Erythroblast (primary cell): Measurements from ENCODE around the gene GGA2.
"Not testable (repeated sequence)": the region's sequence is repeated elsewhere in the genome, so short reads cannot be mapped to it uniquely, and the experiment has no call there.

Experiments used
- DNase-seq, 2 experiments: peaks; one replicate each; lab custom pipeline; 2025; lab: John Stamatoyannopoulos, UW
- GATA1 ChIP-seq: IDR thresholded peaks from 2 replicates; pipeline ENCODE4 v1.6.1; 2011; ENCODE audit warnings: low read depth, mild to moderate bottlenecking, control low read depth, low read length, moderate library complexity
- POLR2A ChIP-seq: IDR thresholded peaks from 2 replicates; pipeline ENCODE4 v1.6.1; 2011; ENCODE audit warnings: mild to moderate bottlenecking, low read length

GGA2 gene

GRCh38 chr16:23485841-23486240, 24.5 kb downstream of the GGA2 start:
- DNase-seq, result no peak
- no peak for TF ChIP-seq GATA1
- TF ChIP-seq POLR2A, result no peak

- no peak for DNase-seq
- TF ChIP-seq GATA1, result no peak
- no peak for TF ChIP-seq POLR2A
Observed at GRCh38 chr16:23485257-23485614, 25.1 kb downstream of the GGA2 start.

GRCh38 chr16:23484510-23485256, 25.6 kb downstream of the GGA2 start:
- no peak for TF ChIP-seq POLR2A
- no peak for TF ChIP-seq GATA1
- no peak for DNase-seq

DNA sequence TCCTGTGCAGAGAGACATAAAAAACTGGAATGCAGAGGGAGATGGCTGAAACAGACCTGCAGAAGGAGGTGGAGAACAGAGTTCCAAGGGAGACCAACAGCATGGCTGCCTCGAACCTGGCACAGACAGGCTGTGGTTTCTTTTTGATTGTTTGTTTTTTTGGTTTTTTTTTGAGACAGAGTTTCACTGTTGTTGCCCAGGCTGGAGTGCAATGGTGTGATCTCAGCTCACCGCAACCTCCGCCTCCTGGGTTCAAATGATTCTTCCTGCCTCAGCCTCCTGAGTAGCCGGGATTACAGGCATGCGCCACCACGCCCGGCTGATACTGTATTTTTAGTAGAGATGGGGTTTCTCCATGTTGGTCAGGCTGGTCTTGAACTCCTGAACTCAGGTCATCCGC, 26.8 kb downstream of the GGA2 start:
- DNase-seq, result not testable (repeated sequence)

GRCh38 chr16:23482778-23483177, 27.5 kb downstream of the GGA2 start:
- no peak for DNase-seq
- TF ChIP-seq POLR2A (no peak), GATA1 (no peak)

DNA sequence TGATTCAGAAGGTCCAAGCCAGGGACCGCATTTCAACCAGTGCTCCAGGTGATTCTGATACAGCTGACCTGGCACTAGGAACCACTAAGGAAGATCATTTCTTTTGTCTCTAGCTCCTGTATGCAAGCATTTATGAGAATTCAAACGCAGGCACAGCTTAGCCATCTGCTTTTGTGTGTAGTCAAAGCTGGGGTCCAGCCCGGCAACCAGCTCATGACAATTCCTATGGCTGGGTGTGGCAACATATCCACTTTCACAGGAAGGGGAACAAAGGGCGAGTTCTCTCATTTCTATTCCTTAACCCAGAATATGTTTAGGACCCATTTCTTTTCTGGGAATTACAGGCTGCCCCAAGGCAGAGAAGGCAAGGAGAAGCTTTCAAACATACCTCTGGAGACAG, 30.0 kb downstream of the GGA2 start:
- TF ChIP-seq GATA1 (no peak), POLR2A (no peak)
- no peak for DNase-seq

DNA sequence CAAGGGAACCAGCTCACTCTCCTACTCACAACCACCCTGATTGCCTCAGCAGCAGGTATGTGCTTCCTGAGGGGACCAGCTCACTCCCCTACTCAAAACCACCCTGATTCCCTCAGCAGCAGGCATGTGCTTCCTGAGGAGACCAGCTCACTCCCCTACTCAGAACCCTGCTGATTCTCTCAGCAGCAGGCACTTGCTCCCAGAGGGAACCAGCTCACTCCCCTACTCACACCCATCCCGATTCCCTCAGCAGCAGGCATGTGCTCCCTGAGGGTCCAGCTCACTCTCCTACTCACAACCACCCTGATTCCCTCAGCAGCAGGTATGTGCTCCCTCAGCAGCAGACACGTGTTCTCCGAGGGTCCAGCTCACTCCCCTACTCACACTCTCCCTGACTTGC, 31.2 kb downstream of the GGA2 start:
- no peak for TF ChIP-seq POLR2A
- TF ChIP-seq GATA1, result no peak
- no peak for DNase-seq

DNA sequence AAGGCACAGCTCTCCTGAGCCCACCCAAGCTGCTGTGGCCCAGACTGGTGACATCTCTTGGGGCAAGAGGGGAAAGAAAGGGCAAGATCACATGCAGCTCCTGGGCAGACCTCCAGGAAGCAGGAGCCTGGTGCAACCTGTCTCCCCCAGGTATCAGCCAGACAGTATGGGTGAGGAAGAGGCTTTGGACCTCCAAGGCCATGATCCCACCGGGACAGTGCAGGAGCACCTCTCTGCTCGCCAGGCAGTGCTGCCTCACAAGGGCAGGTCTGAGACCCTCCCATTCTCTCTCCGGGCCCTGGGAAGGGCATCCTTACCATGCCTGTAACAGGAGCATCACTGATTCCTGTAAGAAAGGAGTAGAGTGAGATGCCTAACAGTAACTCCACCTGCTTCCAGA, 31.7 kb downstream of the GGA2 start:
- DNase-seq, result no peak
- TF ChIP-seq POLR2A, result no peak
- no peak for TF ChIP-seq GATA1

- TF ChIP-seq POLR2A (no peak), GATA1 (no peak)
- DNase-seq, result no peak
Observed at GRCh38 chr16:23476289-23476688, 34.0 kb downstream of the GGA2 start.

DNA sequence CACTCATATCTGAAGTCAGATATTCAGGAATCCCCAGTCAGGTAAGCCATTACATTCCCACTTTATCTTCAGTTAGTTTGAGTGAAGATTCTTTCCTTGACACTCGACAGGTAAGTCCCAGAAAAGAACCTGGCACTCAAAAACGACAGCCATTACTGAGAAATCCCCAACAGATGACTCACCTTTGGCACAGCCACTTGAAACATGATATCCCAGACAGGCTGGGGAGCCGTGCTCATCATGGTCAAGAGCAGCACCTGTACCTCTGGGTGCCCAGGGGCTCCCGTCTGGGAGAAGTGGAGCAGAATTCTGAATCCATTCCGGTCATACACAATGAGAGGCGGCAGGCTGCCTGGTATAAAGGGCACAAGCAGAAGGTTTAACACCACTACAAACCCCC, 40.5 kb downstream of the GGA2 start:
- DNase-seq, result no peak
- TF ChIP-seq GATA1 (no peak), POLR2A (no peak)

DNA sequence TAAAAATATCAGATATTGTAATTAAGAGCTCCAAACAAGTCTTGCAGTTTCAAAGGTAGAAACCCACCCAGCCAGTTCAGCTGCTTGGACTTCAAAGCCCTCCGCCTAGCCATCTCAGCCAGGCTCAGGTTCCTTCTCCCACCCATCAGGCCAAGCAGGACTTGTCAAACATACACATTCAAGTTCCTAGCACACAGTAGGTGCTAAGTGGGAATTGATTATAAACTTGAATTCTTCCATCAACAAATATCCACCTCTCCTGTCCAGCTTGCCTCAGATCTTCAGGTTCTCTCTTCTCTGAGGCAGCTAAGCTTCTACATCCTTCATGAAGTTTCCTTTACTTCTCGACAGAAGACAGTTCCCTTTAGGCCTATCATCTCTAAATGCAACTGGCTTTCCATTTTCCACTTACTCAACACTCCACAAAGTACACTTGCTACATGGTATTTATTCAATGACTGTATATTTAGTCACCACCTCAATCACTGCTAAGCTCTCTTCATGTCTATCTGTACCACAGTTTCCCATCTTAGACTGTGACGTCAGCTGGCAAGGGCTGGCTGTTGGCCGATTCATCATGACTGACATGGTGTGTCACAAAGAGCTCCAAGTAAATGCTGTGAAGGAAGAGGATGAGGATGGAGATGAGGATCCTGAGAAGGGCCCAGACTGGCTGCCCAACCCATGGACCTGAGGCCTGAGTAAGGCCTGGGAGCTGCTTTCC, 44.0 kb downstream of the GGA2 start:
- DNase-seq, result peak in 1 of 2 experiments; percentile 33
- TF ChIP-seq POLR2A (no peak), GATA1 (no peak)

DNA sequence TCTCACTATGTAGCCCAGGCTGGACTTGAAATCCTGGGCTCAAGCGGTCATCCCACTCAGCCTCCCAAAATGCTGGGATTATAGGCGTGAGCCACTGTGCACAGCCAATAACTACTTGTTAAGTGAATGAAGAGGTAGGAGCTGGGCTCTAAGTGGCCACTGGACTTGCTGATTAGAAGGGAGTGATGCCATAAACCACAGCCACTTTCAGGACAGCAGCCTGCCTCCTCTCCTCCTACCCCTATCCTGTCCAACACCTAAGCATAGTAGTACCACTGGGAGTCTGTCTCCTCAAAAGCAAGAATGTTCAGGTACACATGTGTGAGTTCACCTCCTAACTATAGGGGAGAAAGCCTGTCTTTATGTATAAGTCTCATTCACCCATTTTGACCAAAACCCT, 45.1 kb downstream of the GGA2 start:
- DNase-seq, result no peak
- no peak for TF ChIP-seq POLR2A
- TF ChIP-seq GATA1, result no peak

DNA sequence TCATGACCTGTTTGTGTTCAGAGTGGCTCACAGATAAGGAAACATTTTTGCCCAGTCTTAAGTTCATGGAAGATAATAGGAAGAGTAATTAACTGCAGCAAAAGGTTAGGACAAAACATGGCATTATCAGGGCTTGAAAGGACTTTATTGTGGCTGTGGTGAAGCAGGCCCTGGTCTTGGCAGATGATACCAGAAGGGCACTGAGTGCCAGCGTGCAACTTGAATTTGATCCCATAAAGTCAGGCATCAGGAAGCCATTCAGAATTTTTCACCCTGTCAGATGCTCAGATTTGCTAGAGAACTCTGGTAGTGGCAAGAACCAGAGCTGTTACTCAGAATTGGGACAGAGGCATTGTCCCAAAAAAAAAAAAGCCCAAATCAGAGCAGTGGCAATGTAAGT, 46.1 kb downstream of the GGA2 start:
- TF ChIP-seq POLR2A (no peak), GATA1 (no peak)
- no peak for DNase-seq

- DNase-seq, result not testable (repeated sequence)
Observed at GRCh38 chr16:23462994-23463393, 47.3 kb downstream of the GGA2 start.
